ENCODE results near the gene MMP25.

Gene MMP25, protein sequence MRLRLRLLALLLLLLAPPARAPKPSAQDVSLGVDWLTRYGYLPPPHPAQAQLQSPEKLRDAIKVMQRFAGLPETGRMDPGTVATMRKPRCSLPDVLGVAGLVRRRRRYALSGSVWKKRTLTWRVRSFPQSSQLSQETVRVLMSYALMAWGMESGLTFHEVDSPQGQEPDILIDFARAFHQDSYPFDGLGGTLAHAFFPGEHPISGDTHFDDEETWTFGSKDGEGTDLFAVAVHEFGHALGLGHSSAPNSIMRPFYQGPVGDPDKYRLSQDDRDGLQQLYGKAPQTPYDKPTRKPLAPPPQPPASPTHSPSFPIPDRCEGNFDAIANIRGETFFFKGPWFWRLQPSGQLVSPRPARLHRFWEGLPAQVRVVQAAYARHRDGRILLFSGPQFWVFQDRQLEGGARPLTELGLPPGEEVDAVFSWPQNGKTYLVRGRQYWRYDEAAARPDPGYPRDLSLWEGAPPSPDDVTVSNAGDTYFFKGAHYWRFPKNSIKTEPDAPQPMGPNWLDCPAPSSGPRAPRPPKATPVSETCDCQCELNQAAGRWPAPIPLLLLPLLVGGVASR

DNA sequence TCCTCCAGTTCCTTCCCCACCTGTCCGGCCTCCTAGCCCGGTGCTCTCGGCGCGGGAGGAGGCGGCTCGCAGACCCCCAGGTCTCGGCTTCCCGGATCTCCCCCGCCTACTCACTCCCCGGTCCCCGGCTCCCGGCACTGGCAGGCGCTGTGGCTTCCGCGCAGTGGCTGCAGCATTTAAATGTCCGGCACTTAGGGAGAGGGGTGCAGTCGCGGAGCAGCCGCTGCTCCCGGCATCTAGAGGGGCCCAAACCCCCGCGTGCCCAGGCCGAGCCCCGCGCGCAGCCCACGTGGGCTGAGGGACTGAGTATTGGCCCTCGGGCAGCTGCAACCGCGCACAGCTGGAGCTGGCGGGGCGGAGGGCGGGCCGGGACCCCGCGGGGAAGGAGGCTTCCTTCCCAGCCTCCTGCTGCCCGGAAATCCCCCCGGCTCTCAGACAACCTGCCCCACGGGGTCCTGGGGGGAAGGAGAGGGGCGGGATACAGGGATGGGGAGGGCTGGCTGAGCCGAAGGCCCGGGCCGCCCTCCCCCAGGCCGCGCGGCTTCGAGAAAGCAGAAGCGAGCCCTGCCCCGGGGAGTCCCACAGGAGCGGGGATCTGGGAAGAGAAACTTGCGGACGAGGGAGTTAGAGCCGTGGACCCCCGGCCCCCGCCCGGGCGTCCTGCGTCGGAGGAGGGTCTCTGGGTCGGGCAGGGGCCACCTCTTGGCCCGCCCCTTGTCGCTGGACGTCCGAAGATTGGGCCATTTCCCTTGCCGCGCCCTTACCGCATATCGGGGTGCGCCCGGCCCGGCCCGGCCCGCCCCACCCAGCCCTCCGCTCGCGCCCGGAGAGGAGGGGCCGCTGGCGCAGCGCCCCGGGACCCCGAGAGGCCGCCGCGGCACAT lies at the start of gene MMP25:
Gene MMP25, plus strand, starts transcription at position 804 of the 883 bp plus-strand sequence. CDS start 357 bp downstream, outside the sequence.
- H3K27me3 ChIP-seq (ENCODE audit: control insufficient read depth in 2 of 2, insufficient read depth in 2 of 2, low read length in 2 of 2): peaks cover 25 to 50% of the 10 kb centered on the region in 2 donors

GRCh38 chr16:2999929-3000328 lies 46.4 kb upstream of the MMP25 start:
- Histone ChIP-seq H3K4me3 (ENCODE audit: low read length in 2 of 2) (no peak overlapping the region), H3K27ac (ENCODE audit: low read depth in 2 of 2, low read length in 2 of 2) (no peak overlapping the region), H3K27me3 (ENCODE audit: control insufficient read depth in 2 of 2, insufficient read depth in 2 of 2, low read length in 2 of 2) (no peaks in the 10 kb centered on the region), H3K36me3 (ENCODE audit: control insufficient read depth in 2 of 2, insufficient read depth in 2 of 2, low read length in 2 of 2) (no peaks in the 10 kb centered on the region), H3K9ac (ENCODE audit: low read depth in 1 of 2, low read length in 2 of 2) (no peak overlapping the region), H3K9me3 (ENCODE audit: control insufficient read depth in 2 of 2, low read length in 2 of 2) (no peaks in the 10 kb centered on the region), H3K4me1 (ENCODE audit: control insufficient read depth in 2 of 2, insufficient read depth in 2 of 2, low read length in 2 of 2) (peaks cover 2 to 3% of the 10 kb centered on the region in 2 donors)

More for the DNA sequence above, at the start of gene MMP25:
- Histone ChIP-seq H3K4me3 (ENCODE audit: low read length in 2 of 2) (peak within 1 kb of the TSS; percentile 27 to 62), H3K27ac (ENCODE audit: low read depth in 2 of 2, low read length in 2 of 2) (peak within 1 kb of the TSS in 1 of 2 donors; percentile 32), H3K9ac (ENCODE audit: low read depth in 1 of 2, low read length in 2 of 2) (peak within 1 kb of the TSS in 1 of 2 donors; percentile 43), H3K4me1 (ENCODE audit: control insufficient read depth in 2 of 2, insufficient read depth in 2 of 2, low read length in 2 of 2) (peaks cover 0 to 6% of the 10 kb centered on the region in 2 donors), H3K36me3 (ENCODE audit: control insufficient read depth in 2 of 2, insufficient read depth in 2 of 2, low read length in 2 of 2) (no peaks in the 10 kb centered on the region), H3K9me3 (ENCODE audit: control insufficient read depth in 2 of 2, low read length in 2 of 2) (no peaks in the 10 kb centered on the region)

DNA sequence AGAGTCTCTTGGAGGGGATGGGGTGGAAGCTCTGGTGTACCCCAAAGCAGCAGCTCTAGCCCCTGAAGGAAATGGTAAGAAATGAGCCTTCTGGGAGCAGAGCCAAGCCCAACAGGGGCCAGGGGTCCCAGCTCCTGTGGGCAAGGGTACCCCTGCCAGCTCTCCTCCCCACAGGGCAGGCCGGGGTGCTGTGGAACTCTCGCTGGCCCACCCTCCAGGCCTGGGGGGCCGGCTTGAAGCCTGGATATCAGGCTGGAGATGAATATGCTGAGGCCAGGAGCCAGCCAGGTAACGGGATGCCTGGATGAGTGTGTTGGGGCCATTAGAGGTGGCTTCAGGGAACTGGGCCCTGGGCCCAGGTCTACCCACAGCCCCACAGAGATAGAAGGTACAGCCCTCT lies 45.8 kb upstream of the MMP25 start:
- H3K4me3 ChIP-seq (ENCODE audit: low read length in 2 of 2): no peak overlapping the region
- H3K4me1 ChIP-seq (ENCODE audit: control insufficient read depth in 2 of 2, insufficient read depth in 2 of 2, low read length in 2 of 2): peaks cover 3% of the 10 kb centered on the region in 2 donors
- no peak overlapping the region for H3K9ac ChIP-seq (ENCODE audit: low read depth in 1 of 2, low read length in 2 of 2)
- H3K27me3 ChIP-seq (ENCODE audit: control insufficient read depth in 2 of 2, insufficient read depth in 2 of 2, low read length in 2 of 2): no peaks in the 10 kb centered on the region
- no peaks in the 10 kb centered on the region for H3K9me3 ChIP-seq (ENCODE audit: control insufficient read depth in 2 of 2, low read length in 2 of 2)
- H3K27ac ChIP-seq (ENCODE audit: low read depth in 2 of 2, low read length in 2 of 2): no peak overlapping the region
- H3K36me3 ChIP-seq (ENCODE audit: control insufficient read depth in 2 of 2, insufficient read depth in 2 of 2, low read length in 2 of 2): no peaks in the 10 kb centered on the region

GRCh38 chr16:3001316-3001715 lies 45.0 kb upstream of the MMP25 start:
- H3K9ac ChIP-seq (ENCODE audit: low read depth in 1 of 2, low read length in 2 of 2): no peak overlapping the region
- no peaks in the 10 kb centered on the region for H3K27me3 ChIP-seq (ENCODE audit: control insufficient read depth in 2 of 2, insufficient read depth in 2 of 2, low read length in 2 of 2)
- no peak overlapping the region for H3K4me3 ChIP-seq (ENCODE audit: low read length in 2 of 2)
- no peaks in the 10 kb centered on the region for H3K36me3 ChIP-seq (ENCODE audit: control insufficient read depth in 2 of 2, insufficient read depth in 2 of 2, low read length in 2 of 2)
- no peak overlapping the region for H3K27ac ChIP-seq (ENCODE audit: low read depth in 2 of 2, low read length in 2 of 2)
- no peaks in the 10 kb centered on the region for H3K9me3 ChIP-seq (ENCODE audit: control insufficient read depth in 2 of 2, low read length in 2 of 2)
- H3K4me1 ChIP-seq (ENCODE audit: control insufficient read depth in 2 of 2, insufficient read depth in 2 of 2, low read length in 2 of 2): peaks cover 7 to 9% of the 10 kb centered on the region in 2 donors

GRCh38 chr16:3003582-3004270 lies 42.6 kb upstream of the MMP25 start:
- Histone ChIP-seq H3K9me3 (ENCODE audit: control insufficient read depth in 2 of 2, low read length in 2 of 2) (no peaks in the 10 kb centered on the region), H3K27me3 (ENCODE audit: control insufficient read depth in 2 of 2, insufficient read depth in 2 of 2, low read length in 2 of 2) (peaks cover 0 to 6% of the 10 kb centered on the region in 2 donors), H3K4me3 (ENCODE audit: low read length in 2 of 2) (peak overlapping the region in 1 of 2 donors; percentile 48), H3K9ac (ENCODE audit: low read depth in 1 of 2, low read length in 2 of 2) (no peak overlapping the region), H3K4me1 (ENCODE audit: control insufficient read depth in 2 of 2, insufficient read depth in 2 of 2, low read length in 2 of 2) (peaks cover 26 to 33% of the 10 kb centered on the region in 2 donors), H3K36me3 (ENCODE audit: control insufficient read depth in 2 of 2, insufficient read depth in 2 of 2, low read length in 2 of 2) (no peaks in the 10 kb centered on the region), H3K27ac (ENCODE audit: low read depth in 2 of 2, low read length in 2 of 2) (no peak overlapping the region)

DNA sequence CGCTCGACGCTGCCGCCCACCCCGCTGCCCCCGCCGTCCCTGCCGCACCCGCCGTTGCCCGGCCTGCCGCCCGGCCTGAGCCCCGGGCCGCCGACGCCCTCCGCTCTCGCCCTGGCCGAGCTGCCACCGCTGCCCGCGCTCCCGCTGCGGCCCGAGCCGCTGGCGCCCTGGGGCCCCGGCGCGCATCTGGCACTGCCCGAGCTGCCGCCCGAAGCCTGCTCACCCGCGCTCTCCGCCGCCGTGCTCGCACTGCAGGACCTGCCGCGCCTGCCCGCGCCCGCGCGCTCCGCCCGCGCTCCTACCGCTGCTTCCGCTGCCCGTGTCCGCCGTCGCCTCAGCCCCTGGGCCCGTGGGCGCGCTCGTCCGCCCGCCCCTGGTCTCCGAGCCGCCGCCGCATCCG lies 42.0 kb upstream of the MMP25 start:
- Histone ChIP-seq H3K4me3 (ENCODE audit: low read length in 2 of 2) (peak overlapping the region in 1 of 2 donors; percentile 48), H3K36me3 (ENCODE audit: control insufficient read depth in 2 of 2, insufficient read depth in 2 of 2, low read length in 2 of 2) (no peaks in the 10 kb centered on the region), H3K27me3 (ENCODE audit: control insufficient read depth in 2 of 2, insufficient read depth in 2 of 2, low read length in 2 of 2) (peaks cover 0 to 6% of the 10 kb centered on the region in 2 donors), H3K9ac (ENCODE audit: low read depth in 1 of 2, low read length in 2 of 2) (no peak overlapping the region), H3K4me1 (ENCODE audit: control insufficient read depth in 2 of 2, insufficient read depth in 2 of 2, low read length in 2 of 2) (peaks cover 27 to 34% of the 10 kb centered on the region in 2 donors), H3K9me3 (ENCODE audit: control insufficient read depth in 2 of 2, low read length in 2 of 2) (no peaks in the 10 kb centered on the region), H3K27ac (ENCODE audit: low read depth in 2 of 2, low read length in 2 of 2) (peak overlapping the region in 1 of 2 donors; percentile 58)

- Histone ChIP-seq H3K4me1 (ENCODE audit: control insufficient read depth in 2 of 2, insufficient read depth in 2 of 2, low read length in 2 of 2) (peaks cover 27 to 34% of the 10 kb centered on the region in 2 donors), H3K9ac (ENCODE audit: low read depth in 1 of 2, low read length in 2 of 2) (peak overlapping the region; percentile 65 to 74), H3K27me3 (ENCODE audit: control insufficient read depth in 2 of 2, insufficient read depth in 2 of 2, low read length in 2 of 2) (peaks cover 0 to 6% of the 10 kb centered on the region in 2 donors), H3K27ac (ENCODE audit: low read depth in 2 of 2, low read length in 2 of 2) (peak overlapping the region; percentile 81 to 90), H3K36me3 (ENCODE audit: control insufficient read depth in 2 of 2, insufficient read depth in 2 of 2, low read length in 2 of 2) (no peaks in the 10 kb centered on the region), H3K9me3 (ENCODE audit: control insufficient read depth in 2 of 2, low read length in 2 of 2) (no peaks in the 10 kb centered on the region), H3K4me3 (ENCODE audit: low read length in 2 of 2) (peak overlapping the region; percentile 58 to 74)
Measured at GRCh38 chr16:3004781-3005284, 41.5 kb upstream of the MMP25 start.

DNA sequence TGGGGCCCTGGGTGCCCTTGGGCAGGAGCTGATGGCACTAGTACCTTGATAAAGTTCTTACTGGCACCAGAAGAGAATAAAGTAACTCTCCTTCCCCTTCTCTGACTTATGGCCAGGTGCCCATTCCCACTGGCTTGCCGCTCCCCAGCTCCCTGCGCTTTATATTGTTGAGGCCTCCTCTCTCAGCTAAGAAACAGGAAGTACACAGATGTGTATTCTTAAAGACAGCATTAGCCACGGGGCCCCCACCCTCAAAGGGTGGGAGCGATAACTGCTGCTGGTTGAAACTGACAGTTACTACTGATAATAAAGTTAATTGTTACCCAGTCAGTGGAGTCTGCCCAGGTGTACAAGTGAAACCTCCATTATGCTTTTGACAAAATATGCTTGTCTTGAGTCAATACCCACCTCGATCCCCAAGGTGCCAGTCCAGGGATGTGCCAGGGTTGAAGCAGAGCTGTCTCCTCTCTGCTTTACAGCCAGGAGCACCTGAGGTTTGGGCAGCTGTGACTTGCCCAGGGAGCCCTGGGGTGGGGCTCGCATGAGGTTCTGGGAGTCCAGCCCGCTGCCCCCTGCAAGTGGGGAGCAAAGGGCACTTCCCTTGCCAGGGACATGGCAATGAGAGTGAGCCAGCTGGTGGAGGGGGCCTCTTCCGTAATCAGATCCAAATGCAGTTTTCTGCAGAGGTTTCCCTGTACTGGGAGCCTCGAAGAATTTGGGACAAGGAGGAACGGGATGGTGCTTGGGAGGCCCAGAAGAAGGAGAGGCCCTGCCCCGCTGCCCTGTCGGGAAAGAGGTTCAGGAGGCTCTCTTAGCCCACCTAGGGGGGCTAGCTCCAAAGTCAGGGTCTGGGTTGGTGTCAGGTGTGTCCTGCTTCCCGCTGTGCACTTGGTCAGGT lies 39.1 kb upstream of the MMP25 start:
- Histone ChIP-seq H3K27me3 (ENCODE audit: control insufficient read depth in 2 of 2, insufficient read depth in 2 of 2, low read length in 2 of 2) (peaks cover 0 to 13% of the 10 kb centered on the region in 2 donors), H3K36me3 (ENCODE audit: control insufficient read depth in 2 of 2, insufficient read depth in 2 of 2, low read length in 2 of 2) (no peaks in the 10 kb centered on the region), H3K9ac (ENCODE audit: low read depth in 1 of 2, low read length in 2 of 2) (peak overlapping the region; percentile 60), H3K27ac (ENCODE audit: low read depth in 2 of 2, low read length in 2 of 2) (peak overlapping the region; percentile 90 to 91), H3K9me3 (ENCODE audit: control insufficient read depth in 2 of 2, low read length in 2 of 2) (no peaks in the 10 kb centered on the region), H3K4me1 (ENCODE audit: control insufficient read depth in 2 of 2, insufficient read depth in 2 of 2, low read length in 2 of 2) (peaks cover 32 to 37% of the 10 kb centered on the region in 2 donors), H3K4me3 (ENCODE audit: low read length in 2 of 2) (peak overlapping the region; percentile 37 to 60)

Data from mucosa of rectum (tissue), 2 donors.